ENCODE data around the gene LAMTOR4.

- TF ChIP-seq HDAC1 (CRISPR knock-in tag; IDR thresholded peaks at IDR 0.05) (no peak), SUZ12 (IDR thresholded peaks at IDR 0.05; ENCODE audit: low read depth, low read length) (no peak), CTCF (CRISPR knock-in tag; IDR thresholded peaks at IDR 0.05) (no peak), ZNF7 (CRISPR knock-in tag; IDR thresholded peaks at IDR 0.05) (no peak), ZBTB7B (CRISPR knock-in tag; IDR thresholded peaks at IDR 0.05) (no peak), KMT2B (CRISPR knock-in tag; IDR thresholded peaks at IDR 0.05) (no peak), KDM5A (IDR thresholded peaks at IDR 0.05; ENCODE audit: borderline replicate concordance, low read length) (no peak), ZNF552 (CRISPR knock-in tag; IDR thresholded peaks at IDR 0.05; ENCODE audit: borderline replicate concordance) (no peak), ZNF556 (CRISPR knock-in tag; IDR thresholded peaks at IDR 0.05; ENCODE audit: borderline replicate concordance) (no peak), ZNF549 (CRISPR knock-in tag; IDR thresholded peaks at IDR 0.05) (no peak), GLMP (CRISPR knock-in tag; IDR thresholded peaks at IDR 0.05; ENCODE audit: borderline replicate concordance) (no peak), ZNF138 (CRISPR knock-in tag; IDR thresholded peaks at IDR 0.05; ENCODE audit: low read depth) (no peak), KLF11 (CRISPR knock-in tag; IDR thresholded peaks at IDR 0.05) (no peak), ZMAT5 (CRISPR knock-in tag; IDR thresholded peaks at IDR 0.05; ENCODE audit: borderline replicate concordance, low read depth) (no peak)
Measured at GRCh38 chr7:100153708-100154535, 5.2 kb downstream of the LAMTOR4 start.
